IMR-90 (cell line): ENCODE measurements around the gene CST2. TPM values are rescaled to one million over a fixed set of nuclear protein-coding genes. Genes with fewer than 3 reads are reported as not detected.

ENCODE experiments used
- ATAC-seq: fragments of 200-7000 bp; cut with Tn5 transposase; 2 replicates; pipeline ENCODE4 v1.9.1; 2020; ENCODE audit warnings: low read depth, mild to moderate bottlenecking, moderate library complexity
- BruUV-seq: library from RNA; stranded (reverse); fragments of 400-500 nt; replicated peaks from 2 replicates; lab custom pipeline; 2021; lab: Mats Ljungman, UMichigan
- CTCF ChIA-PET: fragments of 300-600 bp; formaldehyde crosslinking; extraction: SDS; loops from one replicate; lab custom pipeline; 2021; ENCODE audit warnings: antibody characterized with exemption; lab: Yijun Ruan, JAX
- POLR2A ChIA-PET: fragments of 300-600 bp; sonication (Branson Sonifier 250); formaldehyde crosslinking; loops from one replicate; lab custom pipeline; 2022; ENCODE audit warnings: antibody characterized with exemption; ENCODE audit not compliant: unreplicated experiment; lab: Charles Lee
- DNase-seq: peaks from one replicate; pipeline ENCODE4 v3.0.0; 2013
- H2AFZ ChIP-seq: replicated peaks from 2 replicates; pipeline ENCODE3; 2013; ENCODE audit warnings: low read length, mild to moderate bottlenecking; ENCODE audit not compliant: poor library complexity
- H2AK5ac ChIP-seq: 2 replicates; pipeline ENCODE4 v1.6.1; 2013; ENCODE audit warnings: low read depth, low read length, inconsistent platforms
- H2AK9ac ChIP-seq: replicated peaks from 2 replicates; pipeline ENCODE3; 2013; ENCODE audit warnings: mild to moderate bottlenecking, low read depth, low read length, moderate library complexity; ENCODE audit not compliant: poor library complexity
- H2BK120ac ChIP-seq: 2 replicates; pipeline ENCODE4 v1.6.1; 2013; ENCODE audit warnings: low read depth, low read length, inconsistent platforms
- H2BK15ac ChIP-seq: 3 replicates; pipeline ENCODE4 v1.6.1; 2013; ENCODE audit warnings: low read depth, low read length, inconsistent platforms
- H2BK20ac ChIP-seq: 2 replicates; pipeline ENCODE4 v1.6.1; 2013; ENCODE audit warnings: low read depth, mild to moderate bottlenecking, inconsistent platforms, low read length, moderate library complexity
- H2BK5ac ChIP-seq: 2 replicates; pipeline ENCODE4 v1.6.1; 2013; ENCODE audit warnings: mild to moderate bottlenecking, low read depth, low read length, inconsistent platforms; ENCODE audit not compliant: poor library complexity, severe bottlenecking
- H3K14ac ChIP-seq: replicated peaks from 2 replicates; pipeline ENCODE4 v1.6.1; 2013; ENCODE audit warnings: low read depth, low read length, inconsistent platforms
- H3K18ac ChIP-seq: 2 replicates; pipeline ENCODE4 v1.6.1; 2013; ENCODE audit warnings: low read depth, low read length, control low read depth
- H3K23ac ChIP-seq: 2 replicates; pipeline ENCODE4 v1.6.1; 2013; ENCODE audit warnings: low read depth, low read length, inconsistent platforms
- H3K27ac ChIP-seq: 2 replicates; pipeline ENCODE4 v1.5.1; 2013; ENCODE audit warnings: mild to moderate bottlenecking, control low read depth, low read length; ENCODE audit not compliant: insufficient read depth
- H3K27me3 ChIP-seq: 2 replicates; pipeline ENCODE4 v1.6.1; 2013; ENCODE audit warnings: low read length; ENCODE audit not compliant: control insufficient read depth, insufficient read depth
- H3K36me3 ChIP-seq: 2 replicates; pipeline ENCODE4 v1.6.1; 2013; ENCODE audit warnings: low read length, mixed read lengths; ENCODE audit not compliant: control insufficient read depth, insufficient read depth
- H3K4ac ChIP-seq: 2 replicates; pipeline ENCODE4 v1.6.1; 2013; ENCODE audit warnings: low read depth, low read length, inconsistent platforms
- H3K4me1 ChIP-seq: 2 replicates; pipeline ENCODE4 v1.6.1; 2013; ENCODE audit warnings: low read length, mixed read lengths; ENCODE audit not compliant: control insufficient read depth, insufficient read depth
- H3K4me2 ChIP-seq: 2 replicates; pipeline ENCODE4 v1.6.1; 2013; ENCODE audit warnings: low read depth, mild to moderate bottlenecking, control low read depth, low read length, moderate library complexity
- H3K4me3 ChIP-seq: 2 replicates; pipeline ENCODE4 v1.5.1; 2013; ENCODE audit warnings: low read depth, mild to moderate bottlenecking, control low read depth, low read length, moderate library complexity; ENCODE audit not compliant: insufficient read depth
- H3K56ac ChIP-seq: 2 replicates; pipeline ENCODE4 v1.6.1; 2013; ENCODE audit warnings: low read length, inconsistent platforms; ENCODE audit not compliant: insufficient read depth; ENCODE audit errors: extremely low read depth
- H3K79me1 ChIP-seq, 2 experiments: 2 replicates each; pipeline ENCODE4 v1.6.1; 2013; ENCODE audit warnings: low read length in 2 of 2, inconsistent platforms in 1 of 2, low read depth in 1 of 2
- H3K9ac ChIP-seq: 2 replicates; pipeline ENCODE4 v1.6.1; 2013; ENCODE audit warnings: low read depth, low read length, control low read depth
- H3K9me1 ChIP-seq: 2 replicates; pipeline ENCODE4 v1.6.1; 2013; ENCODE audit warnings: low read length, inconsistent platforms; ENCODE audit not compliant: insufficient read depth
- H3K9me3 ChIP-seq: 2 replicates; pipeline ENCODE4 v1.6.1; 2013; ENCODE audit warnings: low read length; ENCODE audit not compliant: control insufficient read depth, insufficient read depth
- H4K20me1 ChIP-seq: 2 replicates; pipeline ENCODE4 v1.6.1; 2013; ENCODE audit warnings: low read length, inconsistent platforms; ENCODE audit not compliant: insufficient read depth
- H4K5ac ChIP-seq: 2 replicates; pipeline ENCODE4 v1.6.1; 2013; ENCODE audit warnings: mild to moderate bottlenecking, low read depth, low read length, control low read depth
- H4K8ac ChIP-seq, 2 experiments: 2 replicates each; pipeline ENCODE4 v1.6.1; 2013; ENCODE audit warnings: low read depth in 2 of 2, low read length in 2 of 2, control low read depth in 1 of 2, inconsistent platforms in 1 of 2
- H4K91ac ChIP-seq: 2 replicates; pipeline ENCODE4 v1.6.1; 2013; ENCODE audit warnings: low read depth, low read length, inconsistent platforms; ENCODE audit not compliant: insufficient read depth
- CHD1 ChIP-seq: IDR thresholded peaks from 2 replicates; pipeline ENCODE4 v1.6.1; 2012; ENCODE audit warnings: low read depth, low read length, improper control_type of control experiment
- MAZ ChIP-seq: IDR thresholded peaks from 2 replicates; pipeline ENCODE4 v1.6.1; 2012; ENCODE audit warnings: low read depth, mild to moderate bottlenecking, low read length, improper control_type of control experiment, moderate library complexity, borderline replicate concordance
- NFE2L2 ChIP-seq: fragments of 150-350 bp; IDR thresholded peaks from 2 replicates; pipeline ENCODE4 v1.6.1; 2016; ENCODE audit warnings: low read depth, mild to moderate bottlenecking, low read length
- WGBS, 2 experiments: methylation state at CpG; one replicate each; pipeline versions ENCODE4 v1.1.5 to v1.1.7; 2013; ENCODE audit warnings: missing lambda C conversion rate in 2 of 2; ENCODE audit not compliant: insufficient read length in 1 of 2; ENCODE audit errors: extremely low coverage in 2 of 2; 5-methylcytosine and 5-hydroxymethylcytosine counted together
- dilution Hi-C: fragments of 300-500 bp; cut with HindIII; formaldehyde crosslinking; loops from one replicate; pipeline ENCODE4 v1.14.3; 2018; ENCODE audit warnings: low sequenced_read_pairs; ENCODE audit not compliant: unreplicated experiment
- in situ Hi-C: fragments of 300-500 bp; cut with MboI; formaldehyde crosslinking; loops from 3 replicates; pipeline ENCODE4 v1.14.3; 2019; ENCODE audit warnings: low sequenced_read_pairs, inconsistent platforms, mixed read lengths
- intact Hi-C: fragments of 100-400 bp; cut with micrococcal nuclease; formaldehyde crosslinking; loops from 2 replicates; pipeline ENCODE4 v1.10.0; 2022
- polyA plus RNA-seq, 3 experiments: library from polyadenylated mRNA; depleted of rRNA; stranded (reverse); fragments of >200 nt; gene quantifications; 2 replicates each; pipeline ENCODE4 v1.2.3, GENCODE V29; 2012; ENCODE audit warnings: low replicate concordance in 1 of 3
- total RNA-seq: library from RNA; depleted of rRNA; stranded (reverse); fragments of >200 nt; gene quantifications from 2 replicates; pipeline ENCODE4 v1.2.3, GENCODE V29; 2012; rRNA removed
- TF ChIP-seq, protein P1 (sequence below): fragments of 150-350 bp; IDR thresholded peaks from 2 replicates; pipeline ENCODE4 v1.6.1; 2017; ENCODE audit warnings: mild to moderate bottlenecking, antibody characterized with exemption, low read length, low read depth
- TF ChIP-seq, protein P2 (sequence below): conservative IDR thresholded peaks from 2 replicates; pipeline ENCODE4 v1.5.1; 2012; ENCODE audit warnings: mild to moderate bottlenecking, low read depth, low read length, improper control_type of control experiment

CST2 gene
- total and polyA plus RNA-seq, 2 of the 4 experiments (the other 2 are of a cell fraction): not detected

- H2AK9ac ChIP-seq: no peak overlapping the region
- no TSS peak for BruUV-seq
- ChIA-PET POLR2A (no interaction called here), CTCF (interaction anchor here (0.5 kb wide), 1 partner anchor 841 kb away, joined by 3 read pairs; no protein-coding TSS in a partner anchor)
- H3K23ac ChIP-seq: no peak overlapping the region
- dilution Hi-C loops: no loop called here
- H3K4me1 ChIP-seq: no peaks in the 10 kb centered on the region
- H4K91ac ChIP-seq: no peak overlapping the region
- TF ChIP-seq, protein P1, sequence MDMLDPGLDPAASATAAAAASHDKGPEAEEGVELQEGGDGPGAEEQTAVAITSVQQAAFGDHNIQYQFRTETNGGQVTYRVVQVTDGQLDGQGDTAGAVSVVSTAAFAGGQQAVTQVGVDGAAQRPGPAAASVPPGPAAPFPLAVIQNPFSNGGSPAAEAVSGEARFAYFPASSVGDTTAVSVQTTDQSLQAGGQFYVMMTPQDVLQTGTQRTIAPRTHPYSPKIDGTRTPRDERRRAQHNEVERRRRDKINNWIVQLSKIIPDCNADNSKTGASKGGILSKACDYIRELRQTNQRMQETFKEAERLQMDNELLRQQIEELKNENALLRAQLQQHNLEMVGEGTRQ: no peak
- TF ChIP-seq CHD1: no peak
- TF ChIP-seq NFE2L2: no peak
- TF ChIP-seq MAZ: no peak
- TF ChIP-seq, protein P2, sequence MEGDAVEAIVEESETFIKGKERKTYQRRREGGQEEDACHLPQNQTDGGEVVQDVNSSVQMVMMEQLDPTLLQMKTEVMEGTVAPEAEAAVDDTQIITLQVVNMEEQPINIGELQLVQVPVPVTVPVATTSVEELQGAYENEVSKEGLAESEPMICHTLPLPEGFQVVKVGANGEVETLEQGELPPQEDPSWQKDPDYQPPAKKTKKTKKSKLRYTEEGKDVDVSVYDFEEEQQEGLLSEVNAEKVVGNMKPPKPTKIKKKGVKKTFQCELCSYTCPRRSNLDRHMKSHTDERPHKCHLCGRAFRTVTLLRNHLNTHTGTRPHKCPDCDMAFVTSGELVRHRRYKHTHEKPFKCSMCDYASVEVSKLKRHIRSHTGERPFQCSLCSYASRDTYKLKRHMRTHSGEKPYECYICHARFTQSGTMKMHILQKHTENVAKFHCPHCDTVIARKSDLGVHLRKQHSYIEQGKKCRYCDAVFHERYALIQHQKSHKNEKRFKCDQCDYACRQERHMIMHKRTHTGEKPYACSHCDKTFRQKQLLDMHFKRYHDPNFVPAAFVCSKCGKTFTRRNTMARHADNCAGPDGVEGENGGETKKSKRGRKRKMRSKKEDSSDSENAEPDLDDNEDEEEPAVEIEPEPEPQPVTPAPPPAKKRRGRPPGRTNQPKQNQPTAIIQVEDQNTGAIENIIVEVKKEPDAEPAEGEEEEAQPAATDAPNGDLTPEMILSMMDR: no peak
- no peak overlapping the region for H4K8ac ChIP-seq
- ATAC-seq (no peak), DNase-seq (no peak)
- no peak overlapping the region for H3K14ac ChIP-seq
- no peaks in the 10 kb centered on the region for H3K9me3 ChIP-seq
- H3K4me3 ChIP-seq: no peak overlapping the region
- no peaks in the 10 kb centered on the region for H3K79me1 ChIP-seq
- intact Hi-C loops: no loop called here
- no peaks in the 10 kb centered on the region for H4K20me1 ChIP-seq
- H2BK15ac ChIP-seq: no peak overlapping the region
- no peak overlapping the region for H3K9ac ChIP-seq
- H3K36me3 ChIP-seq: no peaks in the 10 kb centered on the region
- H2BK5ac ChIP-seq: no peak overlapping the region
- in situ Hi-C loops: no loop called here
- H3K27me3 ChIP-seq: peaks cover 11% of the 10 kb centered on the region
- H3K4ac ChIP-seq: no peak overlapping the region
- no peak overlapping the region for H3K18ac ChIP-seq
- no peak overlapping the region for H2BK120ac ChIP-seq
- WGBS, 2 experiments: no CpG with 5 or more reads among the region's 7 CpGs
- H2AK5ac ChIP-seq: no peak overlapping the region
- no peak overlapping the region for H3K4me2 ChIP-seq
- no peak overlapping the region for H2AFZ ChIP-seq
- no peak overlapping the region for H4K5ac ChIP-seq
- no peak overlapping the region for H2BK20ac ChIP-seq
- no peak overlapping the region for H3K27ac ChIP-seq
- no peak overlapping the region for H3K56ac ChIP-seq
- no peaks in the 10 kb centered on the region for H3K9me1 ChIP-seq
Measured at GRCh38 chr20:23774081-23774480, 52.4 kb downstream of the CST2 start.

Other genes starting within 250 kb of the CST2 start
- not detected in 2 replicates for gene CST9, start 220.8 kb downstream of the CST2 start, total RNA-seq
- not detected in 2 replicates for gene CST9, start 220.8 kb downstream of the CST2 start, polyA plus RNA-seq (2012; rRNA removed)
- gene CST3, start 188.8 kb downstream of the CST2 start, total RNA-seq: 26.0 and 30.8 TPM in 2 replicates
- gene CST3, start 188.8 kb downstream of the CST2 start, polyA plus RNA-seq (2012; rRNA removed): 471 and 531 TPM in 2 replicates
- gene CST4, start 137.7 kb downstream of the CST2 start, total RNA-seq: not detected in 2 replicates
- not detected in 2 replicates for gene CST4, start 137.7 kb downstream of the CST2 start, polyA plus RNA-seq (2012; rRNA removed)
- not detected in 2 replicates for gene CST1, start 75.8 kb downstream of the CST2 start, total RNA-seq
- gene CST1, start 75.8 kb downstream of the CST2 start, polyA plus RNA-seq (2012; rRNA removed): not detected in 2 replicates
- gene CST5, start 53.0 kb upstream of the CST2 start, total RNA-seq: not detected in 2 replicates
- gene CST5, start 53.0 kb upstream of the CST2 start, polyA plus RNA-seq (2012; rRNA removed): not detected in 2 replicates
- gene GGTLC1, start 162.1 kb upstream of the CST2 start, total RNA-seq: not detected in 2 replicates
- not detected in 2 replicates for gene GGTLC1, start 162.1 kb upstream of the CST2 start, polyA plus RNA-seq (2012; rRNA removed)